Neural progenitor cell (in vitro differentiated cells): ENCODE measurements around the gene RBFA. TPM values are rescaled to one million over a fixed set of nuclear protein-coding genes. Genes with fewer than 3 reads are reported as not detected.

Experiments
- DNase-seq: peaks from one replicate; pipeline ENCODE4 v3.0.0-alpha.2; 2016; ENCODE audit warnings: low spot score
- H2AFZ ChIP-seq: fragments of 200-600 bp; sonication (generic); replicated peaks from 2 replicates; pipeline ENCODE4 v1.6.1; 2016; ENCODE audit warnings: antibody characterized with exemption
- H3F3A ChIP-seq: fragments of 200-600 bp; sonication (generic); 2 replicates; pipeline ENCODE4 v1.6.1; 2016; ENCODE audit warnings: antibody characterized with exemption, low read depth
- H3K27ac ChIP-seq: fragments of 200-600 bp; sonication (generic); 2 replicates; pipeline ENCODE4 v1.5.1; 2016; ENCODE audit warnings: mild to moderate bottlenecking
- H3K27me3 ChIP-seq: fragments of 200-600 bp; sonication (generic); 2 replicates; pipeline ENCODE4 v1.6.1; 2016; ENCODE audit warnings: mild to moderate bottlenecking, moderate library complexity
- H3K36me3 ChIP-seq: fragments of 200-600 bp; sonication (generic); 2 replicates; pipeline ENCODE4 v1.5.1; 2016
- H3K4me1 ChIP-seq: fragments of 200-600 bp; sonication (generic); 2 replicates; pipeline ENCODE4 v1.6.1; 2016; ENCODE audit warnings: mixed run types
- H3K4me2 ChIP-seq: fragments of 200-600 bp; sonication (generic); 2 replicates; pipeline ENCODE4 v1.6.1; 2016
- H3K4me3 ChIP-seq: fragments of 200-600 bp; sonication (generic); 2 replicates; pipeline ENCODE4 v1.5.1; 2016
- H3K79me2 ChIP-seq: fragments of 200-600 bp; sonication (generic); 2 replicates; pipeline ENCODE4 v1.6.1; 2016; ENCODE audit warnings: low read depth
- H3K9ac ChIP-seq: fragments of 200-600 bp; sonication (generic); 2 replicates; pipeline ENCODE4 v1.6.1; 2016
- H3K9me3 ChIP-seq: fragments of 200-600 bp; sonication (generic); 2 replicates; pipeline ENCODE4 v1.5.1; 2016; ENCODE audit warnings: low read depth
- H4K20me1 ChIP-seq: fragments of 200-600 bp; sonication (generic); 2 replicates; pipeline ENCODE4 v1.6.1; 2016; ENCODE audit warnings: low read depth
- H3K27ac Mint-ChIP-seq: 3 replicates; pipeline ENCODE4 v1.8.0; 2021; ENCODE audit warnings: mixed read lengths
- H3K27me3 Mint-ChIP-seq: 2 replicates; pipeline ENCODE4 v1.8.0; 2022; ENCODE audit warnings: low read depth, mild to moderate bottlenecking, inconsistent platforms, moderate library complexity, mixed read lengths; ENCODE audit not compliant: insufficient read depth
- H3K36me3 Mint-ChIP-seq: 3 replicates; pipeline ENCODE4 v1.8.0; 2021; ENCODE audit warnings: mixed read lengths
- H3K4me1 Mint-ChIP-seq: 3 replicates; pipeline ENCODE4 v1.8.0; 2021; ENCODE audit warnings: mixed read lengths
- H3K4me3 Mint-ChIP-seq: 3 replicates; pipeline ENCODE4 v1.8.0; 2021; ENCODE audit warnings: mild to moderate bottlenecking, moderate library complexity, mixed read lengths
- H3K9me3 Mint-ChIP-seq: 3 replicates; pipeline ENCODE4 v1.8.0; 2020; ENCODE audit warnings: mixed read lengths
- CTCF ChIP-seq: fragments of 200-600 bp; sonication (generic); IDR thresholded peaks from 2 replicates; pipeline ENCODE4 v1.5.1; 2017; ENCODE audit warnings: antibody characterized with exemption, mild to moderate bottlenecking
- EZH2 ChIP-seq: fragments of 200-600 bp; sonication (generic); IDR thresholded peaks from 2 replicates; pipeline ENCODE4 v1.6.1; 2017; ENCODE audit warnings: antibody characterized with exemption, mild to moderate bottlenecking, moderate library complexity
- EZH2phosphoT487 ChIP-seq: fragments of 200-600 bp; sonication (generic); IDR thresholded peaks from 2 replicates; pipeline ENCODE4 v1.6.1; 2017; ENCODE audit warnings: antibody characterized with exemption
- total RNA-seq: library from RNA; depleted of rRNA; stranded (reverse); fragments of >200 nt; gene quantifications from 2 replicates; pipeline ENCODE4 v1.2.3, GENCODE V29; 2015; ENCODE audit warnings: low replicate concordance

The RBFA gene
- total RNA-seq, 1 donor from 2014 or later, result 22.9 TPM

GRCh38 chr18:80029690-80030089, 4.5 kb upstream of the RBFA start:
- DNase-seq, result no peak
- H3K9me3 ChIP-seq, result peaks cover under 1% of the 10 kb centered on the region
- H3K27me3 Mint-ChIP-seq, result peaks cover 2% of the 10 kb centered on the region
- peaks cover 1% of the 10 kb centered on the region for H3K79me2 ChIP-seq
- H3K4me2 ChIP-seq, result no peak overlapping the region
- peaks cover 26% of the 10 kb centered on the region for H3K9me3 Mint-ChIP-seq
- H3F3A ChIP-seq, result peaks cover 12% of the 10 kb centered on the region
- no peak for TF ChIP-seq EZH2
- TF ChIP-seq CTCF, result no peak
- no peak for TF ChIP-seq EZH2phosphoT487
- H3K9ac ChIP-seq, result no peak overlapping the region
- H3K4me1 Mint-ChIP-seq, result peaks cover 8% of the 10 kb centered on the region
- no peaks in the 10 kb centered on the region for H4K20me1 ChIP-seq
- no peak overlapping the region for H2AFZ ChIP-seq
- no peak overlapping the region for H3K27ac Mint-ChIP-seq
- peaks cover under 1% of the 10 kb centered on the region for H3K4me1 ChIP-seq
- peaks cover 4% of the 10 kb centered on the region for H3K27me3 ChIP-seq
- no peaks in the 10 kb centered on the region for H3K36me3 ChIP-seq
- H3K27ac ChIP-seq, result no peak overlapping the region
- H3K36me3 Mint-ChIP-seq, result peaks cover 13% of the 10 kb centered on the region
- H3K4me3 Mint-ChIP-seq, result no peak overlapping the region
- no peak overlapping the region for H3K4me3 ChIP-seq

- Mint-ChIP-seq H3K36me3 (peaks cover 10% of the 10 kb centered on the region), H3K4me3 (peak overlapping the region; percentile 96), H3K9me3 (peaks cover 6% of the 10 kb centered on the region), H3K27ac (no peak overlapping the region), H3K27me3 (peaks cover 5% of the 10 kb centered on the region), H3K4me1 (peaks cover 23% of the 10 kb centered on the region)
- peak overlapping the region; percentile 9 for H3K9ac ChIP-seq
- H3K9me3 ChIP-seq, result no peaks in the 10 kb centered on the region
- peaks cover 16% of the 10 kb centered on the region for H3F3A ChIP-seq
- H3K4me3 ChIP-seq, result peak overlapping the region; percentile 73
- H4K20me1 ChIP-seq, result peaks cover 16% of the 10 kb centered on the region
- H3K4me2 ChIP-seq, result peak overlapping the region; percentile 79
- no peak overlapping the region for H3K27ac ChIP-seq
- H3K36me3 ChIP-seq, result no peaks in the 10 kb centered on the region
- peaks cover 28% of the 10 kb centered on the region for H3K79me2 ChIP-seq
- no peak for TF ChIP-seq EZH2
- TF ChIP-seq EZH2phosphoT487, result no peak
- no peak for TF ChIP-seq CTCF
- peaks cover 8% of the 10 kb centered on the region for H3K4me1 ChIP-seq
- peaks cover 4% of the 10 kb centered on the region for H3K27me3 ChIP-seq
- DNase-seq, result no peak
- peak overlapping the region; percentile 73 for H2AFZ ChIP-seq
Measured at GRCh38 chr18:80033181-80034067, 810 bp upstream of the RBFA start.

GRCh38 chr18:80034852-80035406, 695 bp downstream of the RBFA start:
- peaks cover 8% of the 10 kb centered on the region for H3K4me1 ChIP-seq
- DNase-seq, result peak; percentile 20
- Mint-ChIP-seq H3K36me3 (peaks cover 12% of the 10 kb centered on the region), H3K4me3 (peak overlapping the region; percentile 96), H3K9me3 (peaks cover 3% of the 10 kb centered on the region), H3K4me1 (peaks cover 23% of the 10 kb centered on the region), H3K27me3 (peaks cover 6% of the 10 kb centered on the region), H3K27ac (peak overlapping the region; percentile 80)
- peak overlapping the region; percentile 73 for H3K4me3 ChIP-seq
- peak overlapping the region; percentile 82 for H2AFZ ChIP-seq
- peaks cover 4% of the 10 kb centered on the region for H3K27me3 ChIP-seq
- no peak overlapping the region for H3K27ac ChIP-seq
- H3K9ac ChIP-seq, result peak overlapping the region; percentile 71
- H3K9me3 ChIP-seq, result no peaks in the 10 kb centered on the region
- TF ChIP-seq EZH2, result no peak
- TF ChIP-seq EZH2phosphoT487, result no peak
- TF ChIP-seq CTCF, result no peak
- H3F3A ChIP-seq, result peaks cover 16% of the 10 kb centered on the region
- H3K79me2 ChIP-seq, result peaks cover 28% of the 10 kb centered on the region
- H3K4me2 ChIP-seq, result peak overlapping the region; percentile 95
- H4K20me1 ChIP-seq, result peaks cover 16% of the 10 kb centered on the region
- H3K36me3 ChIP-seq, result no peaks in the 10 kb centered on the region
